Activated T-helper 2 cell treated with anti-CD3 and anti-CD28 coated beads, Interferon-gamma antibody, Interleukin-2, Interleukin-4, amounts not matched to agents 10 μg/mL and 5 μg/mL and 100 μg/mL, durations not matched to agents 14 hours and 24 hours and 36 hours (primary cell): Measurements from ENCODE around the gene RASA1. TPM values are rescaled to one million over a fixed set of nuclear protein-coding genes. Genes with fewer than 3 reads are reported as not detected.

Experiments used
- DNase-seq: peaks from one replicate; pipeline ENCODE4 v3.0.0; 2021; ENCODE audit warnings: low spot score
- H3K27ac Mint-ChIP-seq: one replicate; pipeline ENCODE4 v1.8.0; 2021; ENCODE audit warnings: mixed read lengths
- H3K27me3 Mint-ChIP-seq: one replicate; pipeline ENCODE4 v1.8.0; 2021; ENCODE audit warnings: low read depth, mixed read lengths
- H3K36me3 Mint-ChIP-seq: one replicate; pipeline ENCODE4 v1.8.0; 2021; ENCODE audit warnings: low read depth, mixed read lengths
- H3K4me1 Mint-ChIP-seq: one replicate; pipeline ENCODE4 v1.8.0; 2021; ENCODE audit warnings: low read depth, mixed read lengths
- H3K4me3 Mint-ChIP-seq: one replicate; pipeline ENCODE4 v1.8.0; 2021; ENCODE audit warnings: low read depth, mild to moderate bottlenecking, moderate library complexity, mixed read lengths
- H3K9me3 Mint-ChIP-seq: one replicate; pipeline ENCODE4 v1.8.0; 2021; ENCODE audit warnings: mixed read lengths
- intact Hi-C: fragments of 100-400 bp; cut with micrococcal nuclease; formaldehyde crosslinking; loops from one replicate; pipeline ENCODE4 v1.15.1; 2023
- total RNA-seq: library from RNA; stranded (reverse); gene quantifications from 2 replicates; pipeline ENCODE4 v1.2.3, GENCODE V29; 2022

Gene RASA1
- total RNA-seq, 1 donor from 2014 or later = 21.1 TPM

DNA sequence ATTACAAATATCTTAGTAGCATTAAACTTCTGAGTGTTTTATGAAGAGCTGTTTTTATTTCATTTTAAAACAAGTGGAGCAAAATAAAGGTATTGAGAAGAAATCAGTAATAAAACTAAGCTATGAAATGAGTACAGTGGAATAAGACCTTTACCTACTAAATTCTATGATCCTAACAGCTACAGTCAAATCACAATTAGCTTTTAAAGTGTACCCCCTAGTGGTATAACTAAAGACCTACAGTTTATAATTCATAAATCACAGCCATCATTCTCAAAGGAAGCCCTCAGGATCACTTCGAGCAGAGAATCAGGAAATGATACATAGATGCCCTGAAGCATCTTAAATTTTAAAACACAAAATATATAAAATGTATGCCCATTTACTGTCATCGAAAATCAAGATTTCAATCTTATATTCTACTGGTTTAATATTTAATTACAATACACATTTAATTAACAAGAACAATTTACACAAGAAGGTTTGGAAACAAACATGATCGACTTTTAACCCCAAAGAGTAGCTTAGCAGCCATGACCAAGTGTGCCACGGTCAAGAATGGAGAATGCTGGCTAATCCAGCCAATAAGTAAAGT, 132.7 kb downstream of the RASA1 start:
- H3K4me1 Mint-ChIP-seq = peaks cover 15% of the 10 kb centered on the region
- DNase-seq = no peak
- intact Hi-C loops = loop anchor here (1.0 to 5.0 kb wide), 4 partner anchors 8 to 518 kb away; no protein-coding TSS in a partner anchor
- H3K27ac Mint-ChIP-seq = no peak overlapping the region
- no peaks in the 10 kb centered on the region for H3K9me3 Mint-ChIP-seq
- H3K4me3 Mint-ChIP-seq = no peak overlapping the region
- H3K27me3 Mint-ChIP-seq = no peaks in the 10 kb centered on the region
- peaks cover 69% of the 10 kb centered on the region for H3K36me3 Mint-ChIP-seq

- DNase-seq = no peak
- H3K27ac Mint-ChIP-seq = no peak overlapping the region
- intact Hi-C loops = loop anchor here (5.0 kb wide), 2 partner anchors 379 to 519 kb away; no protein-coding TSS in a partner anchor
- H3K4me1 Mint-ChIP-seq = peaks cover 21% of the 10 kb centered on the region
- no peaks in the 10 kb centered on the region for H3K27me3 Mint-ChIP-seq
- no peaks in the 10 kb centered on the region for H3K9me3 Mint-ChIP-seq
- peaks cover 74% of the 10 kb centered on the region for H3K36me3 Mint-ChIP-seq
- H3K4me3 Mint-ChIP-seq = no peak overlapping the region
These were observed 133.9 kb downstream of the RASA1 start for GRCh38 chr5:87401626-87402025.

- H3K27me3 Mint-ChIP-seq = no peaks in the 10 kb centered on the region
- intact Hi-C loops = loop anchor here (5.0 kb wide), 2 partner anchors 381 to 521 kb away; no protein-coding TSS in a partner anchor
- no peak for DNase-seq
- H3K9me3 Mint-ChIP-seq = no peaks in the 10 kb centered on the region
- H3K4me3 Mint-ChIP-seq = no peak overlapping the region
- H3K36me3 Mint-ChIP-seq = peaks cover 80% of the 10 kb centered on the region
- H3K27ac Mint-ChIP-seq = no peak overlapping the region
- peaks cover 27% of the 10 kb centered on the region for H3K4me1 Mint-ChIP-seq
These were observed 135.7 kb downstream of the RASA1 start for GRCh38 chr5:87403409-87403808.

DNA sequence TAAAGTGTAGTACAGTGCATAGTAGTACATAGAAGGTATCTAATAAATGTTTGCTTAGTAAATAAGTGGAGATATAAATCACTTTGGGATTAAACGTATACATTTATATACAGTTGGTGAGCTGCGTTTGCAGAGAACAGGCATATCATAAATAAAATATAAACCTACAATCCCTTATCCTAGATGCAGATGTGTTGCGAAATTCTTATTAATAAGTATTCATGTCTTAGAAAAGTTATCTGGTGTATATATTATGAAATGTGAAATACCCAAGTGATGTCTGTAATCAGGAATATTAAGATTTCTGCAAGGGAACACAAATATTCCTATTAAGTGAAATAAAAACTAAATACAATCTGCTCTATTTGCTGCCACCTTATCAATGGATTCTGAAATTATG, 136.2 kb downstream of the RASA1 start:
- DNase-seq = no peak
- no peak overlapping the region for H3K27ac Mint-ChIP-seq
- no peaks in the 10 kb centered on the region for H3K27me3 Mint-ChIP-seq
- peaks cover 80% of the 10 kb centered on the region for H3K36me3 Mint-ChIP-seq
- no peak overlapping the region for H3K4me3 Mint-ChIP-seq
- H3K4me1 Mint-ChIP-seq = peaks cover 32% of the 10 kb centered on the region
- intact Hi-C loops = loop anchor here (5.0 kb wide), 2 partner anchors 382 to 522 kb away; no protein-coding TSS in a partner anchor
- H3K9me3 Mint-ChIP-seq = no peaks in the 10 kb centered on the region

GRCh38 chr5:87404359-87404758, 136.7 kb downstream of the RASA1 start:
- Mint-ChIP-seq H3K27me3 (no peaks in the 10 kb centered on the region), H3K36me3 (peaks cover 81% of the 10 kb centered on the region)

DNA sequence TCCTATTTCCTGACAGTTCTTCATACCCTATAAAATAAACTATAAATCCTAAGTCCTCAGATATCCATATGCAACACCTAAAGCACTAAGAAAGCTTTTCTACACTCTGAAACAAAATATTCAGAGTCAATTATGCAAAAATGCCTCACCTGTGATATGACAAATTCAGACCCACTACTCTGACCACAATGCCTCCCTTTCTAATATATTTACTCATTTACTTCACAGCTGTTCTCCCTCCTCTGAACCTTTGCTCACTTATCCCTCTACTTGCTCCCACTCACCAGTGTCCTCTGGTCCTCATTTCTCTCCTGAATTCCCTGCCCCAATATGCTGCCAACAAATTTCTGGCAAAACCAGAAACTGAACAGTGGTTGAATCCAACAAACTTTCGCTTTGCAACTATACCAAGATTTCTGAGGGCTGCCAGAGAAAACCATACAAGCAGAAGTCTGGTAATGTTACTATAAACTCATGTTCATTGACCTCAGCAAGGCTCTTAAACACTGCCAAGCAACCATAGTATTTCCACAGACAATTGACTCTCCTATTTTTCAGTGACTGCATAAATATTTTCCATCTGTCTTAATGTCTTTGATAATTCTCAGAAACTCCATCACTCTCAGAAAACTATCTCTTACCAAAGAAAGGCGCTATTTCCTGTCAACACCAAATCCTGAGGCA, 137.9 kb downstream of the RASA1 start:
- H3K27me3 Mint-ChIP-seq = no peaks in the 10 kb centered on the region
- peaks cover 33% of the 10 kb centered on the region for H3K4me1 Mint-ChIP-seq
- H3K9me3 Mint-ChIP-seq = no peaks in the 10 kb centered on the region
- H3K4me3 Mint-ChIP-seq = no peak overlapping the region
- no peak for DNase-seq
- H3K36me3 Mint-ChIP-seq = peaks cover 77% of the 10 kb centered on the region
- H3K27ac Mint-ChIP-seq = peak overlapping the region; percentile 34
- intact Hi-C loops = no loop called here

More at GRCh38 chr5:87404359-87404758, 136.7 kb downstream of the RASA1 start:
- Mint-ChIP-seq H3K9me3 (no peaks in the 10 kb centered on the region), H3K4me3 (no peak overlapping the region), H3K27ac (no peak overlapping the region), H3K4me1 (peaks cover 34% of the 10 kb centered on the region)
- intact Hi-C loops = loop anchor here (5.0 kb wide), 2 partner anchors 382 to 522 kb away; no protein-coding TSS in a partner anchor
- no peak for DNase-seq

GRCh38 chr5:87408204-87408603, 140.5 kb downstream of the RASA1 start:
- H3K9me3 Mint-ChIP-seq = no peaks in the 10 kb centered on the region
- H3K4me1 Mint-ChIP-seq = peaks cover 44% of the 10 kb centered on the region
- H3K4me3 Mint-ChIP-seq = no peak overlapping the region
- DNase-seq = no peak
- peak overlapping the region; percentile 6 for H3K27ac Mint-ChIP-seq
- H3K27me3 Mint-ChIP-seq = no peaks in the 10 kb centered on the region
- intact Hi-C loops = loop anchor here (1.0 kb wide), 1 partner anchor 8 kb away; no protein-coding TSS in a partner anchor
- H3K36me3 Mint-ChIP-seq = peaks cover 74% of the 10 kb centered on the region

DNA sequence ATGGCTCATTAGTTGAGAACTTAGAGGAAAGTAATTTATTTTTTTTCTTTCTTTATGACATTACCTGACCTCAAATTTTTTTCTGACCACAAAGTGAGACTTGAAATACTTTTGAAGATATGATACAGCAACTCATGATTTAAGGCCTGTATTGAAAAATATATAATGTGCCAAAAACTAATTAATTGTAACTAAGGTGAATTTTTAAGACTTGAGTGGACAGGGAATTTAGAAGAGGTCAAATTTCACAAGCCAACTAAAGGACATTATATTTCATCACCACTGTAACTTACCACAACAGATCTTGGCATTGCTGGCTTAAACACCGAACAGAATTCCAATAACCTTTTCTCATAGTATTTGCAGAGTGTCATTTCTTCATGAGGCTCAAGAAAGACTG, 143.2 kb downstream of the RASA1 start:
- Mint-ChIP-seq H3K4me1 (peaks cover 37% of the 10 kb centered on the region), H3K9me3 (no peaks in the 10 kb centered on the region), H3K27ac (peak overlapping the region; percentile 81), H3K4me3 (peak overlapping the region; percentile 86), H3K36me3 (peaks cover 52% of the 10 kb centered on the region), H3K27me3 (peaks cover 2% of the 10 kb centered on the region)
- intact Hi-C loops = no loop called here
- no peak for DNase-seq

DNA sequence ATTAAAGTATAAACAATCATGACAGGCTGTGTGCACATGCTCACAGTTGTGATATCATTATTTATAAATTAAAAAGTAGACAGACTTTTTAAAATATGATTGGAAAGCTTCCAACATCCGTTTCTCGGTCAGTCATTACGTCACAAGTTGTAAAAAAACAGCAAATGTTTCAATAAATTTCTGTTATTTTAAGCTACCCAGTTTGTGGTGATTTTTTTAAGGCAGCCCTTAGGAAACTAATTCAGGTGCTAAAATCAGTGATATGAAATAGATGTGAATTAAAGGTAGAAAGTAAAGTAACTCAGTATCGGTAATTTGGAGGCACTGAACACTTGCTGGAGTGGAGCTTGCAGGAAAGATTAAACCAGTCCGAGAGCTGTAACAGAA, 143.9 kb downstream of the RASA1 start:
- DNase-seq = no peak
- H3K9me3 Mint-ChIP-seq = no peaks in the 10 kb centered on the region
- H3K4me1 Mint-ChIP-seq = peaks cover 32% of the 10 kb centered on the region
- peak overlapping the region; percentile 96 for H3K27ac Mint-ChIP-seq
- intact Hi-C loops = no loop called here
- H3K27me3 Mint-ChIP-seq = peaks cover 3% of the 10 kb centered on the region
- peaks cover 46% of the 10 kb centered on the region for H3K36me3 Mint-ChIP-seq
- H3K4me3 Mint-ChIP-seq = peak overlapping the region; percentile 99

GRCh38 chr5:87411973-87412629, 144.4 kb downstream of the RASA1 start:
- peak overlapping the region; percentile 99 for H3K4me3 Mint-ChIP-seq
- H3K4me1 Mint-ChIP-seq = peaks cover 28% of the 10 kb centered on the region
- H3K27me3 Mint-ChIP-seq = peaks cover 4% of the 10 kb centered on the region
- H3K9me3 Mint-ChIP-seq = no peaks in the 10 kb centered on the region
- peak overlapping the region; percentile 96 for H3K27ac Mint-ChIP-seq
- intact Hi-C loops = loop anchor here (2.0 kb wide), 3 partner anchors 145 to 839 kb away; partner anchors contain the start of gene RASA1
- DNase-seq = peak; percentile 10
- H3K36me3 Mint-ChIP-seq = peaks cover 41% of the 10 kb centered on the region

DNA sequence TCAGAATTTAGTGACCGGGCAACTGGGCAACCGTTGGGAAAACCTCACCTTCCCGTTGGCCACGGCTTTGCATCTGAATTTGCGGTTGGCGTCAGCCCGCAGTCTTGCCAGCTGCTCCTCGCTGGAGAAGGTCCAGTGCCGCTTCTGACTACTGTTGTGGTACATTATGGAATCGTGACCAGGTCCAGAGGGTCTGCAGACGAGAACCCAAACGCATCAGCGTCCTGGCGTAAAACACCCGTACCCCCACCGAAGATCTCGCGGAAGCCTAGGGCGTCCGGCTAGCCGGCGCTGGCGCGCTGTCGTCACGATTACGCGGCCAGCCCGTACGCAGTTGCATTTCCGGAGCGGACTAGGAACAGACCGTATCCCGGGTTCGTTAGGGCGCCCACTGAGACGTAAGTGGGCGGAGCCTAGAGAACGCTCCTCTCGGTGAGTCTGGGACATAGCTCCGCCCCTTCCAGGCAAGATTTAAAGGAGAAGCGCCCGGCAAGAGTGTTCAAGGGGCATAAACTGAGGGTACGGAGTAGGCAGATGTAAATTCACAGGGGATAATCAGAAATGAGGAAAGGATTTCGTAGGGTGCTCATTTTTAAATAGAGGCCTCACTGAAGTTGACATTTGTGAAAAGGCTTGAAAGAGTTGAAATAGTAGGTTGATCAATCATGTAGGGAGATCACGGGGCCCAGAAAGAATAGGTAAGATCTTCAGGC, 145.1 kb downstream of the RASA1 start, which contains the start of gene CCNH:
CCNH (minus strand) TSS at position 301 of the 713 bp plus-strand sequence; CDS start at position 165, 136 bp downstream.
- Mint-ChIP-seq H3K4me3 (peak within 1 kb of the TSS; percentile 99), H3K27me3 (peaks cover 4% of the 10 kb centered on the region), H3K9me3 (no peaks in the 10 kb centered on the region), H3K27ac (peak within 1 kb of the TSS; percentile 96), H3K4me1 (peaks cover 26% of the 10 kb centered on the region), H3K36me3 (peaks cover 34% of the 10 kb centered on the region)
- peak; percentile 95 for DNase-seq
- intact Hi-C loops = loop anchor here (1.0 to 2.0 kb wide), 5 partner anchors 146 to 838 kb away; partner anchors contain the start of genes COX7C and RASA1

GRCh38 chr5:87413343-87413645, 145.6 kb downstream of the RASA1 start:
- peaks cover 29% of the 10 kb centered on the region for H3K36me3 Mint-ChIP-seq
- peak overlapping the region; percentile 99 for H3K4me3 Mint-ChIP-seq
- H3K27ac Mint-ChIP-seq = peak overlapping the region; percentile 96
- H3K4me1 Mint-ChIP-seq = peaks cover 25% of the 10 kb centered on the region
- peaks cover 4% of the 10 kb centered on the region for H3K27me3 Mint-ChIP-seq
- DNase-seq = no peak
- intact Hi-C loops = loop anchor here (1.0 to 2.0 kb wide), 5 partner anchors 146 to 838 kb away; partner anchors contain the start of genes COX7C and RASA1
- no peaks in the 10 kb centered on the region for H3K9me3 Mint-ChIP-seq
